ENCODE results near the gene CSPG4.
"Not testable (repeated sequence)": the region's sequence is repeated elsewhere in the genome, so short reads cannot be mapped to it uniquely, and the experiment has no call there.

The CSPG4 gene

GRCh38 chr15:75688278-75688557, 24.4 kb downstream of the CSPG4 start:
- no peak for DNase-seq (ENCODE audit: low spot score)

DNA sequence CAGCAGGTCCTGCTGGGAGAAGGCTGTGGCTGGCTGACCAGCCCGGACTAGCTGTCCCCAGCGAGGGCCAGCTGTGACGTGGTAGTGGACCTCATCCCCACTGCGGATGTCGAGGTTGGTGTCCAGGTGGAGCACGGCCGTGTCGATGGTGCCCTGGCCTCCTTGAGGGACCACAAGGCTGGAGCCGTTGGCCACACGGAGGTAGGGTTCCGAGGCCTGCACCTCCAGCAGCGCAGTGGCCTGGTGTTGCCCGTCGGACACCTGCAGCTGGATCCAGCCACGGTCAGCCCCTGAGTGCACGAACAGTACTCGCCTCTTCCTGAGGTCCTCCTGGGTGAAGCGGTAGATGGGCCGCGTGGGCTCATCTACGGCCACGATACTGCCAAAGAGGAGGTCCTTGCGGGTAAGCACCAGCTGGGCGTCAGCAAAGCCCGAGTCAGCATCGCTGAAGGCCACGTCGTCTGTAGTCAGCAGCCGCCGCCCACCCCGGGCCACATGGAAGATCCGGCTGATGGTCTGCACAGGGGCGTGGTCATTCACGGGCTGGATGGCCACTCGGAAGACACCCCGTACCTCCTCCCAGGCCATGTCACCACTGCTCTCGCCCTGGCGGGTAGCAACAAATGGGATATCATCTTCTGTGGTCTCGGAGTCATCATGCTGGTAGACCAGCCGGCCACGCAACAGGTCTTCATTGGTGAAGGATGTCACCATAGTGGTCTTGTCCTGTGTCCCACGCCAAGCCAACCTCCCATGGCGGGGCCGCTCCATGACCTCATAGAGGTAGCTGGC, 25.0 kb downstream of the CSPG4 start:
- no peak for DNase-seq (ENCODE audit: low spot score)

GRCh38 chr15:75686212-75686642, 26.4 kb downstream of the CSPG4 start:
- DNase-seq (ENCODE audit: low spot score): peak; percentile 65

DNA sequence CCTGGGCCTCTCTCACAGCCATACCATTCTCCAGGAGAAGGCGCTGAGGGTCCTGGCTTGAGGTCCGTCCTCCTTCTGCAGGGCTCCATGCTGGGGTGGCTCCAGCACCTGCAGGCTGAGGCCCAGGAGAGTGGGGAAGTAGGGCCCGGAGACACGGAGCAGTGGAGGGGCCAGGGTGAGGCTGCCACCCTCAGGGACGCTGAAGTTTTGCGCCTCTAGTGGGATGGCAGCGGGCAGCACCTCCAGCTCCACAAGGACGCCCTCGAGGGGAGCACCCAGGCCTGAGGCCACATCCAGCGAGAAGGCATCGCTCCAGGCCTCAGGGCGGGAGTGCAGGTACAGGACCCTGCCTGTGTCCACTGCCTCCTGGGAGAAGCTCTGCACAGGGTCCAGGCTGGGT, 27.5 kb downstream of the CSPG4 start:
- DNase-seq (ENCODE audit: low spot score): no peak

- no peak for DNase-seq (ENCODE audit: low spot score)
Measured at GRCh38 chr15:75684648-75685047, 28.0 kb downstream of the CSPG4 start.

DNA sequence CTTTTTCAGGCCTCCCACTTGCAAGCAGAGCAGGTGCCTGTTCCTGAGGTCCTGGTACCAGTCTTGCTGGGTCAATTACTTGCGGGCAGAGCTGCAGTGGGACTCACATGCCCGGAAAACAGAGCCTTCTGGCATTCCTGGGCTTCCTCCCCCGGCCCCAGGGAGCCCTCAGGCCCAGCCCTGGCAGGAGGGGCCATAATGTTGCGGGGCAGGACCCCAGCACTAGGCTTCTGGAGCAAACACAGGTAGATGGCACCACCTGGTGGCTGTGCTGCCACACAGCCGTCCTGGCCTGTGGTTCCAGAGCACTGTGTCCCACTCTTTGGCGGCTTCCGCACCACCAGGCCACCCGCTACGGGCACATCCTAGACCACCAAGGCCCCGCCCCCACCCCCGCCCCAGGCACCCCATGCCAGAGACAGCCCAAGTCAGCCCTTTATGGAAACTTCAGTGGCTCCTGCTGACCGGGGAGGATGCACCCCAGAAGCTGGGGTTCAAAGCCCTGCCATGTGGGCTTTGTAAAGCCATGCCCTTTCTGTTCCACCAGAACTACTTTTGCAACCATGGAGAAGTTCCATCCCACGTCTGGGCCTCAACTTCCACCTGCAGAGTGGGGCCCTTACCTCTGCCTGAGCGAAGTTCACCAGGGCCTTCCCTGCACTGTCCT, 28.9 kb downstream of the CSPG4 start:
- DNase-seq (ENCODE audit: low spot score): peak; percentile 42

DNA sequence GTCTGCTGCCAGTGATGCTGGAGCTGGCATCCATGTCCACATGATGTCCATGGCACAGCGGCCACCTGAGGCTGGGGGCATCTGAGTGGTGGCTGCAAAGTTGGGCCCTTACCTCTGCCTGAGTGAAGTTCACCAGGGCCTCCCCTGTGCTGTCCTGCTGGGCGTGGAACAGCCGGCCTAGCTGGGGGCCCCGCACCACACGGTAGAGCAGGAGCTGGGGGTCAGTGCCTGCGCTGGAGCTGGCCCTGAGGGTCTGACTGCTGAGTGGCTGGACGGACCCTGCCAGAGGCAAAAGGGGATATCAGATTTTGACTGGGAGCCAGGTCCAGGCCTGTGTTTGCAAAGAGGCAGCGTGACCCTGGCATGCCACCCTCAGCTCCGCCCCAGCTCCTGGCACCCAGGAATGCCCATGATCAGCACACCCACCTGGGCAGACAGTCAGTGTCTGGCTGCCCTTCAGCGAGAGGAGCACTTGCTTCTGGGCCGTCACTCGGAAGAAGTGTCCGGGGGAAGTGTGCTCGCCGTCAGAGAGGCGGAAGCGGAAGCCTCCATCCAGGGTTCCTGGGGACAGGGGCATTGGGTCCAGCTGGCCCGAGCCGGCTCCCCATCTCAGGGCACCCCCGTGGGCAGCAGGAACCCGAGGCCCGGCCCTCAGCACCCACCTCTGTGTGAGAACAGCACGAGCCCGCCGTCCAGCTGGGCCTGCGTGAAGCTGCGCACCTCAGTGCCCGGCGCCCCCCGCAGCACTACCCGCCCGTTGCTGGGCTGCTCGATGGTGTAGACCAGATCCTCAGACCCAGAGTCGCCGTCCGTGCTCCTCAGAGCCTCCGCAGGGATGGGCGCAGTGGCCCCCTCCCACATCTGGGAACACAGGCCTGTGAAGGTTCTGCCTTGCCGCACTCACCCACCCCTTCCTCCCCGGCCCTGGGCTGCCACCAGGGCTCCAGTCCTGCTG, 30.2 kb downstream of the CSPG4 start:
- no peak for DNase-seq (ENCODE audit: low spot score)

GRCh38 chr15:75680007-75680789, 32.5 kb downstream of the CSPG4 start:
- DNase-seq (ENCODE audit: low spot score): no peak

DNA sequence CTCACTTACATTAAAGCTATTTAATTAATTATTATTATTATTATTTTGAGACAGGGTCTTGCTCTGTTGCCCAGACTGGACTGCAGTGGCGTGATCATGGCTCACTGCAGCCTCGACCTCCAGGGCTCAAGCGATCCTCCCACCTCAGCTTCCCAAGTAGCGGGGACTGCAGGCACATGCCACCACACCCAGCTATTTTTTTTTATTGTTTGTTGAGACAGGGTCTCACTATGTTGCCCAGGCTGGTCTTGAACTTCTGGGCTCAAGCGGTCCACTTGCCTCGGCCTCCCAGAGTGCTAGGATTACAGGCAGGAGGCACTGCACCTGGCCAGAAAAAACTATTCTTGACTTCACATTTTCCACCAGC, 34.3 kb downstream of the CSPG4 start:
- DNase-seq (ENCODE audit: low spot score): not testable (repeated sequence)

DNA sequence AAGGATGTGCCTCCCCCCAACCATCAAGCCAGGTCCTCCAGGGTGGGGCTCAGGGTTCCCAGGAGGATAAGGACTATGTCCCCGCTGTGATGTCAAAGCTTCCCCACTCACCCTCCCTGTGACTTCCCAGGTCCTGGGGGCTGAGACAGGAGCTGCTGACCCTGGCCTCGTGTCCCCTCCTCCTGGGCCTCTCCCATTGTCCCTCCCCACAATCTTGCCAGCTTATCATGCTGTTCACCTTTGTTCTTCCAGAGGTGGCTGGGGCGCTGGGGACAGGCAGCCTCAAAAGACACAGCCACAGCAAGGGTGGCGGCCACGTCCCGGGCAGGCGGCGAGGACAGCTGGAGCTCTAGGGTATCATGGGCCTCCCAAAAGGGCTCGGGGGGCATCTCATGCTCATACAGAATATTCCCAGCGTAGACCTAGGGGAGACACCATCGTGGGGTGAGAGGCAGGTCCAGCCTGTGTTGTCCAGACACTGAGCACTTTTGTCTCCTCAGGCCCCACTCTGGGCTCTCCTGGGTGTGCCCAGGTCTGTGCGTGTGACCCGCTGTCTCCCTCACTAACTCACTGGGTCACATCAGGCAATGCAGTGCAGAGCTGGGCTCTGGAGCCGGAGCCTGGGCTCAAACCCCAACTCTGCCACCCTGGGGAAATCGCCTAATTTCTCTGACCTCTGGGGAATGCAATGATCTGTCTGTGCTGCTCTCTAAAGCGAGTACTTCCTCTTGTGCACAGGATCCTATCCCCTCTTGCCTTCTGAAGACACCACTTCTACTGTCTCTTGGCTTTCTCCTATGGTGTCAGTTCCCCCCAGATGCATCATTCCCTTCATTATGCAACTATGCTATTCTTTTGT, 35.0 kb downstream of the CSPG4 start:
- DNase-seq (ENCODE audit: low spot score): no peak

DNA sequence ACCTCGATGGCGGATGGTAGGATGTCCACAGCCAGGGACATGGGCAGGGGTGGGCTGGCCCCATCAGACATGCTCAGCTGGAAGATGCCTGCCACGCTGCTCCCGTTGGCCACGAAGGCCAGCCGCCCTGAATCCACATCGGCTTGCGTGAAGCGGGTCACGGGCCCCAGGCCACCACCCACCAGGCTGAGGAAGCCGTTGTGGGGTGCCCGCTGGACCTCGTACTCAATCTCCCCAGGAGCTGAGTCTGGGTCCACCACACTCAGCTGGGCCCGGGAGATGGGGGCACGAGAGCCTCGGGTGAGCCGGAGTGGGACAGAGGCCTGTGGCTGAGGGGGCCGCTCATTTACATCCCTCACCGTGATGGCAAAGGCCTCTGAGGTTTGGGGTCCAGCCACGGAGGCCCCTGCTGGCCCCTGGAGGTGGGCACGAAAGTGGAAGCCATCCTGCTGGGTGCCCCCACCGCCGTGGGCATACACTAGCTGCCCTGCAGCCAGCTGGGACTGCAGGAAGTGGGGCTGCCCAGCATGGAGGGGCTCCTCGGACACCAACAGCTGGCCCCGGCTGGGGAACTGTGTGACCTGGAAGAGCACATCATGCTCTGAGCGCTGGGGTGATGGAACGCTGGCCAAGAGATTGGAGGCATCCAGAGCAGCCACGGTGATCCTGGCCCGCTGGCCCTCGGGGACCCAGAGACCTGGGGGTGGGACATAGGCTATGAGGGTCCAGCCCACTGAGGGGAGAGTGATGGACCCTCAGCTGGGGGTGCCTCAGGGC, 35.8 kb downstream of the CSPG4 start:
- no peak for DNase-seq (ENCODE audit: low spot score)

GRCh38 chr15:75675579-75676404, 36.9 kb downstream of the CSPG4 start:
- DNase-seq (ENCODE audit: low spot score): no peak

GRCh38 chr15:75674366-75674765, 38.3 kb downstream of the CSPG4 start:
- no peak for DNase-seq (ENCODE audit: low spot score)

DNA sequence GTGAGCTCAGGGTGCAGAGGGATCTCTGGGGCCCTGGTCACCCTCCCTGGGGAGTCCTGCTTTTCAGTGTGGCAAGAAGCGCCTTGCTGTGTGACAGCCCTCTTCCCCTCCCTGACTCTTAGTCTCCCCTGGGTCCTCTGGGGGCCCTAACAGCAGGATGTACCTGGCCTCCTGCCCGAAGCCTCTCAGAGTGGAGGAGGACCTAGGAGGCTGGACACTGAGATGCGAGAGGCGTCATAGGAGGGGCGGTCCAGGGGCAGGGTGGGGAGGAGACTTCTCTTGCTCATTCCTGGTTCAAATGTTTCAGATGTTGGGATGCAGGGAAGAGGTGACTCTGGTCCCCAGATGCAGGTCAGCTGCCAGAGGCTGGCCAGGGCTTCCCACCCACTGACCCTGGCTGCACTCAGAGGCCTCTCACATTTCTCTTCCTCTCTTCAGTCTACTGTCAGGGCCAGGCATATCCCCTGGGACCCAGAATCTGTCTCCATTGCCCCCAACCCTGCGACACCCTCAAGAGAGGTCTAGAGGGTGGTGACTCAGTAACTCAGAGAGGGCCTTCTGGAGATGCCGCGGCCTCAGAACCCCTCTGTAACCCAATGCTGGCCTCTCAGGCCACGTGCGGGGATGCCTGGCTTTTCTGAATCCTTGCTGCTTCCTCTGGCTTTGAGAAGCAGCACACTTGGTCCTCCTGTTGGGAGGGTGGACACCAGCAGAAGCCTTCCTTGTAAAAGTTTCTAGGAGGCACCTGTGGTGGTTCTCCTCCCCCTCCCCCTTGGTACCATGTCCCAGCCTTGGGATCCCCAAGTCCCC, 39.0 kb downstream of the CSPG4 start:
- DNase-seq (ENCODE audit: low spot score): no peak

GRCh38 chr15:75672646-75673425, 39.8 kb downstream of the CSPG4 start:
- DNase-seq (ENCODE audit: low spot score): no peak

DNA sequence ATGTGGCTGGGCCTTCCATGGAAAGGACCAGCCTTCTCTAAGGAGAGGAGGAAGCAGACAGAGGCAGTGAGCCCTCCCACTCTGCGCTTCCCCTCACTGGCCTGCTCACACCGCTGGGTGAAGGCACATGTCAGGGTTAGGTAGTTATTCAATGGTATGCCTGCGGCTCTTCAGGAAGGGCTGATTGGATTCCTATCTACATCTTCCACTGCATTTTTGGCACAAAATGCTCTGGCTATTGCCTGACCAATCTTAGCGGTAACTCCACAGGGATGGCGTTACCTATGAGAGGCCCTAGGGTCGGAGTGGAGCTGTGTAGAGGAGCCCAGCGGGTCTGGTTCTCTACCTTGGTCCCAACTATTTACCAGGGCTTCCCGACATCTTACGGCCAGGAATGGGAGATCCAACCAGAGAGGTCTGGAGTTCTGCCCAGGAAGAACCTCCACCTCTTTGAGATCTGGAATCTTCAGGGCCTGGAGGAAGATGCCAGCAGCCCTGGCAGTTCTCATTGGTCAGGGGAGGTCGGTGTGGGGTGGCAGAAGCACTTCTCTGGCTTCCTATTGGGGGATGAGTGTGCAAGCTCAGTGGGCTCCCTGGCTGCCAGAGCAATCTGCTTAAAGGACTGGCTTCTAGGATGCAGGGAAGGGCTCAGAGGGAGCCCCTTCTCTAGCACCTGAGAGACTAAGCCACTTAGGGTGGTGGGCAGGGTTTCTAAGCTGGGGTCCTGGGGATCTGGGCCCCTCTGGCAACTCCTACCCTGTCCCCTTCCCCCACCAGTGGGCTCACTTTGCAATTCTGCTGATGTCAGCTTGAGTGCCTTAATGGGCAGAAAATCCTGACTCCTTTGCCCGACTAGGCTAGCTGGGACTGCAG, 40.7 kb downstream of the CSPG4 start:
- no peak for DNase-seq (ENCODE audit: low spot score)

- no peak for DNase-seq (ENCODE audit: low spot score)
Measured at GRCh38 chr15:75669879-75670212, 42.8 kb downstream of the CSPG4 start.

All from CD4-positive, alpha-beta T cell treated with Interleukin-6 at 100 ng/mL for 8 hours (primary cell).